Right lobe of liver (tissue), 4 donors: ENCODE results near the gene GRXCR2.

Source experiments
- CTCF ChIP-seq, 4 donors: fragments of 200-600 bp in 3 of 4; fragments of 450-650 bp in 1 of 4; IDR thresholded peaks; one replicate each; pipeline versions ENCODE4 v1.5.1 to v1.8.0; 2016 to 2022; ENCODE audit warnings: antibody characterized with exemption in 4 of 4, mild to moderate bottlenecking in 2 of 4
- POLR2A ChIP-seq: fragments of 450-650 bp; IDR thresholded peaks from one replicate; pipeline ENCODE4 v1.6.1; 2017; ENCODE audit warnings: antibody characterized with exemption, mild to moderate bottlenecking
- donor health status: DM: no; HTN: no; CAD: no.
- donor health status: DM: no; HTN: no; CAD: no.
- donor health status: DM: no; HTN: yes; CAD: no.

GRCh38 chr5:145889611-145890010, 16.8 kb upstream of the GRXCR2 start:
- TF ChIP-seq CTCF (IDR thresholded peaks at IDR 0.05) (no peak), POLR2A (no peak)
